Motor neuron (in vitro differentiated cells): ENCODE measurements around the gene TM9SF1. TPM values are rescaled to one million over a fixed set of nuclear protein-coding genes. Genes with fewer than 3 reads are reported as not detected.
"Not testable (repeated sequence)": the region's sequence is repeated elsewhere in the genome, so short reads cannot be mapped to it uniquely, and the experiment has no call there.

Experiments
- ATAC-seq, 8 experiments: fragments of 200-7000 bp; cut with Tn5 transposase; replicated peaks in 6 of 8; 2 replicates each; pipeline ENCODE4 v1.8.0; 2021; ENCODE audit warnings: mild to moderate bottlenecking in 8 of 8, moderate library complexity in 8 of 8
- H3K27ac ChIP-seq, 2 donors: fragments of 250-450 bp; sonication (Bioruptor Pico); 2 replicates each; pipeline ENCODE4 v1.9.0; 2021; ENCODE audit warnings: antibody characterized with exemption in 2 of 2, mild to moderate bottlenecking in 2 of 2, moderate library complexity in 1 of 2
- H3K4me1 ChIP-seq, 2 donors: fragments of 250-450 bp; sonication (Bioruptor Pico); replicated peaks in 1 of 2; 2 replicates each; pipeline ENCODE4 v1.6.1; 2021; ENCODE audit warnings: antibody characterized with exemption in 2 of 2, mild to moderate bottlenecking in 2 of 2, moderate library complexity in 1 of 2
- H3K4me3 ChIP-seq, 5 donors: fragments of 250-450 bp; sonication (Bioruptor Pico); 2 replicates each; pipeline ENCODE4 v1.9.0; 2021; ENCODE audit warnings: antibody characterized with exemption in 5 of 5, mild to moderate bottlenecking in 5 of 5, moderate library complexity in 4 of 5
- WGBS, 10 experiments: fragments of 450-650 bp; shearing (Covaris generic); methylation state at CpG; one replicate each; pipeline ENCODE4 v1.0.0; 2022; 5-methylcytosine and 5-hydroxymethylcytosine counted together
- in situ Hi-C, 9 experiments: fragments of 400-800 bp; cut with MboI; loops; one replicate each; pipeline ENCODE4 v1.15.0; 2021; ENCODE audit warnings: low sequenced_read_pairs in 9 of 9, low pct_unique_long_range_greater_than_20kb in 2 of 9; ENCODE audit not compliant: unreplicated experiment in 9 of 9
- total RNA-seq, 8 experiments: library from RNA; unstranded; fragments of 300-600 nt; gene quantifications; 2 replicates each; pipeline versions ENCODE4 v1.2.3 to v1.2.4, GENCODE V29; 2022

The TM9SF1 gene
- total RNA-seq, 8 experiments from 2014 or later: 17.6 to 53.1 (median 30.8) TPM

DNA sequence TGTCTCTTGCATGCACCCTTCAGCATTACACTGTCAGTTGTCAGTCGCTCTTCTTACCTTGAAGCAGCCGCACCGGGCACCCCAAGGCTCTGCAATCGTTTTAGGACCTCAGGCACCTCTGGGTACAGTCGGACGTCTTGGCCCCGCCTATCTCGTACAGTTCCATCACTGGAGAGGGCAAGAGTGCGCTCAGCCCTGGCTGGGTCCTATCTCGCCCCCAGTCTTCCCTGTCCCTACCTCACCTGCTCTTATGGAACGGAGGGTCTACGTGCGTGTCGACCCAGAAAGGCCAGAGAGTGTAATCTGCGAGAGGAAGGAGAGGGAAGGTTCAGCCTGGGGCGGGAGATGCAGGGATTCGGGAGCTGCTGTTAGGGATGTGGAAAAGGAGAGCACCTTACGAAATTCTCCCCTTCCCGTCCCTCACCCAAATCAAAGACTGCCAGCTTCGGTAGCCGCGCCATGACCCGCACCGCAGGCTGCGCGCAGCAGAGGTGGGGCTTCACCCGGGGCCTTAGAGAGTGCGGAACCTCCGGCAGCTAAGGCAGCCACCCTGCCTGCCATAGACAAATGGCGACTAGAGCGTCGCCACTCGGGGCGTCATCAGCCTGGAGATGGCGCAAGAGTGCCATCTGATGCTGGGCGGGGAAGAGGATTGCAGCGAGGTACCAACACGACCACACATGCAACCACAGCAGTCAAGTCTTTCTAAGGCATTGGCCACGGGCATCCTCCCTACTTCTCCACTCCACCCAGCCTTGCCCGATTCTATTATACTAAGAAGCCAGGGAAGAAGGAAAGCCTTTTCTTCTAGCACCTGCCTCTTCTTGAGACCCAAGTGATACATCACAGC lies 20.5 kb upstream of the TM9SF1 start, which contains the start of gene MDP1:
Gene MDP1, minus strand, starts transcription at position 572 of the 850 bp plus-strand sequence. Its CDS starts 111 bp downstream, at position 461.
- ATAC-seq: peak; percentile 63 to 81 (median 74)
- peak within 1 kb of the TSS; percentile 82 to 92 for H3K27ac ChIP-seq
- peak within 1 kb of the TSS; percentile 54 to 85 (median 69) for H3K4me3 ChIP-seq
- in situ Hi-C loops: no loop called here
- H3K4me1 ChIP-seq: peaks cover 21 to 24% of the 10 kb centered on the region in 2 donors
- WGBS, 10 experiments: 0 to 7% (median 0%) methylated on average over 1 to 14 of the region's 40 CpGs; no CpG with 5 or more reads in 2 of the 10 experiments

DNA sequence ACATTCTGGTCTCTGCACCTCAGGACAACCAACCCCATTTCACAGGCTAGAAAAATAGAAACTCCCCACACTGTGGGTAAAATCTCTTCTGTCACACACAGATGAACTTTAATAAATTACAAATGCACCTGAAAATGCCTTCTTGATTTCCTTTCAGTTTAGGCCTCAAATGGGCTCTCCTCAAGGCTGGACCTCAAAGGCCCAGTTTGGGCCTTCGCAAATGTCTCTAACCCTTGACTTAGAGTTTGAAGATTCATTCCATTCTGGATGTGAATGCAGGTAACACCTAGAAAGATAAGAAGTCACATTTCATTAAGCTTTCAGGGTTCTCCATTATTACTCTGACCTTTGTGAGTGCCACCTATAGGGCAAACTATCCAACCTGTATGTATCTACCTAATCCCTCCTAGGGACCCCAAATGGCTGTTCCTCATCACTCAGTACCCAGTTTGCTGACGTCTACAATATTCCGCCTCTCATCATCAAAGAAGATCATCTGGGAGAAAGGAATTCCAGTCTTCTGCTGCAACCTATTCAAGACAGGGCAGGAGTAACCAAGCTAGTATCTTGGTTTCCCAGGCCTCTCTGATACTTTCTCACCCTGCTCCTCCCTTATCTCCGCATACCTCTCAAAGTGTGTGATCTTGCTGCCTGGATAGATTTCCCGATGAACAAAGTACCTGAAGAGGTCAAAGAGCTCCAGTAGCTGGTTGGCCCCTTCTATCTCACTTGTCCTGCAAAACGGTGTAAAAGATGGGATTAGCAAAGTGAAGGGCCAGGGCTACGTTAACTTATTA lies 18.8 kb upstream of the TM9SF1 start:
- peak overlapping the region; percentile 83 to 91 for H3K27ac ChIP-seq
- WGBS, 10 experiments: 75 to 100% (median 94%) methylated on average over 2 to 7 of the region's 7 CpGs; no CpG with 5 or more reads in 2 of the 10 experiments
- in situ Hi-C loops: no loop called here
- no peak for ATAC-seq
- peaks cover 21 to 24% of the 10 kb centered on the region in 2 donors for H3K4me1 ChIP-seq
- peak overlapping the region; percentile 65 to 77 (median 72) for H3K4me3 ChIP-seq

GRCh38 chr14:24212924-24213865 lies 18.0 kb upstream of the TM9SF1 start, which contains the start of gene CHMP4A:
Gene CHMP4A, minus strand, starts transcription at chr14:24213488. Its CDS starts 49 bp downstream, at chr14:24213439.
- 0 to 4% (median 0%) methylated on average over 5 to 38 of the region's 53 CpGs; no CpG with 5 or more reads in 4 of the 10 experiments for WGBS, 10 experiments
- H3K4me3 ChIP-seq: peak within 1 kb of the TSS; percentile 65 to 77 (median 72)
- in situ Hi-C loops: no loop called here
- H3K4me1 ChIP-seq: peaks cover 21 to 24% of the 10 kb centered on the region in 2 donors
- ATAC-seq: peak; percentile 84 to 93 (median 90)
- H3K27ac ChIP-seq: peak within 1 kb of the TSS; percentile 90 to 91

DNA sequence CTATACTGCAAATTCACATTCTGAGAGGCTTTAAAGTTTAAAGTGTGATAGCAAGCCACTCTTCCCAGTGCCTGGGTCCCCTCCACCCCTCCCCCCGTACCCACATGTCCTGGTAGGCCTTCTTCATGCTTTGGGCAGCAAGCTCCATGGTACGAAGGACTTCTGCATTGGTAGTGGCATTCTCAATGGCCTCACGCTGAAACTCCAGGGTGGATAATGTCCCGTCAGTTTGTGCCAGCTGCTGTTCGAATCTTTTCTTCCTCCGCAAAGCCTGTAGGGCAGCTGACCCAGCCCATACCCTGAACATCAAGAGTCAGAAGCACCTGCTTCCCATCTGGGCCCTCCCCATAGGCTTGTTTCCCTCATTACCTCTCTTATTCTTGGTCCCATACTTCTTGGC lies 16.1 kb upstream of the TM9SF1 start:
- H3K4me1 ChIP-seq: peaks cover 21 to 22% of the 10 kb centered on the region in 2 donors
- ATAC-seq: no peak
- no peak overlapping the region for H3K27ac ChIP-seq
- whole genome bisulfite sequencing, 10 experiments: 80 to 100% (median 90%) methylated on average over 1 to 5 of the region's 6 CpGs; no CpG with 5 or more reads in 1 of the 10 experiments
- in situ Hi-C loops: no loop called here
- H3K4me3 ChIP-seq: no peak overlapping the region

DNA sequence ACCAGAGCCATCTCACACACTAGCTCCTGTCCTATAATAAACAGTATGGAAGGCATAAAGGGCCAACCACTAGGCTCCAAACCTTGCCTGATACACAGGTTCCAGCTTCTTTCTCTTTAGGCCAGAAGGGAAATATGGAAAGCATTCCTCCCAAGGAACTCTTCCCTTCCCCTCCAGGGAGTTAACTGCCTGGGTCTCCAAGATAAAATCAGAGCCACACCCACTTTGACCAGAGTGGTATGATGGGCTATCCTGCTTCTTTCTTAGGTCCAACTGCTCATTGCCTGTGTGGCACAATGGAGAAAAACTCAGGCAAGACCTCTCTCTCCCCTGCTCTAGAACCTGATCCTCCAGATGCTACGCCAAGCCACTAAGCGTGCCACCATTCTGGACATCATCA lies 12.4 kb upstream of the TM9SF1 start:
- Histone ChIP-seq H3K4me3 (no peak overlapping the region), H3K27ac (no peak overlapping the region), H3K4me1 (peaks cover 4 to 7% of the 10 kb centered on the region in 2 donors)
- peak in 1 of 8 experiments; percentile 51 for ATAC-seq
- WGBS, 10 experiments: 80 to 100% (median 100%) methylated on average over 1 to 2 of the region's 2 CpGs; no CpG with 5 or more reads in 4 of the 10 experiments
- in situ Hi-C loops: no loop called here

GRCh38 chr14:24207104-24207551 lies 11.9 kb upstream of the TM9SF1 start:
- Histone ChIP-seq H3K4me3 (no peak overlapping the region), H3K27ac (no peak overlapping the region), H3K4me1 (peaks cover under 1 to 7% of the 10 kb centered on the region in 2 donors)
- ATAC-seq: no peak
- 93 to 100% (median 100%) methylated on average over 1 to 4 of the region's 5 CpGs; no CpG with 5 or more reads in 2 of the 10 experiments for WGBS, 10 experiments
- in situ Hi-C loops: no loop called here

- Histone ChIP-seq H3K4me3 (no peak overlapping the region), H3K27ac (no peak overlapping the region), H3K4me1 (peaks cover 0 to 7% of the 10 kb centered on the region in 2 donors)
- WGBS, 10 experiments: 90 to 100% (median 100%) methylated on average over 1 to 8 of the region's 11 CpGs; no CpG with 5 or more reads in 1 of the 10 experiments
- in situ Hi-C loops: no loop called here
- ATAC-seq: no peak
These were observed 11.2 kb upstream of the TM9SF1 start for GRCh38 chr14:24206260-24207103.

GRCh38 chr14:24204163-24205146 lies 9.2 kb upstream of the TM9SF1 start:
- WGBS, 10 experiments: 85 to 97% (median 94%) methylated on average over 5 to 7 of the region's 7 CpGs
- in situ Hi-C loops: no loop called here

GRCh38 chr14:24203249-24203886 lies 8.1 kb upstream of the TM9SF1 start:
- H3K4me1 ChIP-seq, H3K27ac ChIP-seq, H3K4me3 ChIP-seq, in situ Hi-C loops, ATAC-seq: not testable (repeated sequence)
- WGBS, 10 experiments: 93 to 100% (median 96%) methylated on average over 2 to 9 of the region's 16 CpGs; no CpG with 5 or more reads in 7 of the 10 experiments

More at GRCh38 chr14:24204163-24205146, 9.2 kb upstream of the TM9SF1 start:
- peaks cover 0 to 7% of the 10 kb centered on the region in 2 donors for H3K4me1 ChIP-seq
- no peak overlapping the region for H3K27ac ChIP-seq
- no peak for ATAC-seq
- H3K4me3 ChIP-seq: no peak overlapping the region

DNA sequence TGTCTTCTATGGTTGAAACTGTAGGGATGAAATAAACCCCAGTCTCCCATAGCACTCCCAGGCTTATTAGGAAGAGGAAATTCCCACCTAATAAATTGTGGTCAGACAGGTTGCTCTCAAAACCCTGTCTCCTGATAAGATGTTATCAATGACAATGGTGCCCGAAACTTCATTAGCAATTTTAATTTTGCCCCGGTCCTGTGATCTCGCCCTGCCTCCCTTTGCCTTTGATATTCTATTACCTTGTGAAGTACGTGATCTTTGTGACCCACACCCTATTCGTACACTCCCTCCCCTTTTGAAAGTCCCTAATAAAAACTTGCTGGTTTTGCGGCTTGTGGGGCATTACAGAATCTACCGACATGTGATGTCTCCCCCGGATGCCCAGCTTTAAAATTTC lies 7.3 kb upstream of the TM9SF1 start:
- H3K27ac ChIP-seq, ATAC-seq, in situ Hi-C loops: not testable (repeated sequence)

More for the DNA sequence above, 7.3 kb upstream of the TM9SF1 start:
- H3K4me1 ChIP-seq, H3K4me3 ChIP-seq: not testable (repeated sequence)
- 15 to 90% (median 63%) methylated on average over 2 to 8 of the region's 8 CpGs; no CpG with 5 or more reads in 2 of the 10 experiments for WGBS, 10 experiments
